Urothelium cell line (cell line): Measurements from ENCODE around the gene INO80E.
"Not testable (repeated sequence)": the region's sequence is repeated elsewhere in the genome, so short reads cannot be mapped to it uniquely, and the experiment has no call there.

Source experiments
- DNase-seq: peaks from one replicate; pipeline ENCODE4 v3.0.0; 2011; ENCODE audit warnings: low spot score, mixed read lengths
- FAIRE-seq: peaks from 2 replicates; lab custom pipeline; 2011; peaks lifted over from hg19 to GRCh38; lab: Jason Lieb, UNC

INO80E gene

GRCh38 chr16:30009085-30009862 is 13.2 kb downstream of the INO80E start:
- no peak for FAIRE-seq

GRCh38 chr16:30009990-30010843 is 14.2 kb downstream of the INO80E start:
- no peak for FAIRE-seq
- DNase-seq, result no peak

More at GRCh38 chr16:30009085-30009862, 13.2 kb downstream of the INO80E start:
- no peak for DNase-seq

DNA sequence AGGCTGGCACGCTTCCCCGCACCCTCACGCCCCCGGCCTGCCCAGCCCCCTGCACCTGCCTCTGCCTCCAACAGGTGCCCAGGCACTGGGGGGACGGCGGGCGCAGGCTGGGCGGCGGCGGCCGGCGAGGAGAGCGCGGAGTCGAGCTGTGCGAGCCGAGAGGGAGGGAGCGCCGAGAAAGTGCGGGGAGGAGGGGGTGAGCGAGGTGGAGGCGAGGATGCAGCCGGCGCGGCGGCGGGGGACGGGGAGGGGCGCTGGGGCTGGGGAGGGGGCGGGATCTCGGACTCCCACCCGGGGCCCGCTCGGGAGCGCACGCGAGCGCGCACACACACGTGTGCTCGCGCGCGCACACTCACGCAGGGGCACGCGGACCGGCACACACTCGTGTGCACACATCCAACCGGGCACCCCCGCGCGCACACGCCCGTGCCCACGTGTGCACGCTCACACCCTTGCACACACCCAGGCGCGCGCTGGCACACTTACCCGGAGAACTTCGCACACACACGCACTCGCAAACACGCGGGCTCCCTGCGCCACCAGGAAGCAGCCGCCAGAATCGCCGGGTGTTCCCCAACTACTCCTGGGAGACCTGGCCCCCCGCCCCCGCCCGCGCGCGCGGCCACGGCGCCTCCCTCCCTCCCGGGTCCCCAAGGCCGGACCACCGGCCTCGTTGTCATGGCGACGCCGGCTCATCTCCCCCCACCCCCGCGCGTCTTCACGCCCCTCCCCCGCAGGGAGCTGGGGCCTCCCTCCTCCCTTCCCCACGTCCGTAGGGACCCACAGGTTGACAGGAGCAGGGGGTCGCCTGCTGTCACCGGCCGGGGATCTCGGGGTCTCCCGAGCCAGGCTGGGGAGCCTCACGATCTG is 15.0 kb downstream of the INO80E start, which contains the start of gene DOC2A:
Gene DOC2A, minus strand, starts transcription at position 184 of the 870 bp plus-strand sequence. CDS start 805 bp downstream, outside the sequence.
- FAIRE-seq, result no peak
- peak; percentile 48 for DNase-seq

DNA sequence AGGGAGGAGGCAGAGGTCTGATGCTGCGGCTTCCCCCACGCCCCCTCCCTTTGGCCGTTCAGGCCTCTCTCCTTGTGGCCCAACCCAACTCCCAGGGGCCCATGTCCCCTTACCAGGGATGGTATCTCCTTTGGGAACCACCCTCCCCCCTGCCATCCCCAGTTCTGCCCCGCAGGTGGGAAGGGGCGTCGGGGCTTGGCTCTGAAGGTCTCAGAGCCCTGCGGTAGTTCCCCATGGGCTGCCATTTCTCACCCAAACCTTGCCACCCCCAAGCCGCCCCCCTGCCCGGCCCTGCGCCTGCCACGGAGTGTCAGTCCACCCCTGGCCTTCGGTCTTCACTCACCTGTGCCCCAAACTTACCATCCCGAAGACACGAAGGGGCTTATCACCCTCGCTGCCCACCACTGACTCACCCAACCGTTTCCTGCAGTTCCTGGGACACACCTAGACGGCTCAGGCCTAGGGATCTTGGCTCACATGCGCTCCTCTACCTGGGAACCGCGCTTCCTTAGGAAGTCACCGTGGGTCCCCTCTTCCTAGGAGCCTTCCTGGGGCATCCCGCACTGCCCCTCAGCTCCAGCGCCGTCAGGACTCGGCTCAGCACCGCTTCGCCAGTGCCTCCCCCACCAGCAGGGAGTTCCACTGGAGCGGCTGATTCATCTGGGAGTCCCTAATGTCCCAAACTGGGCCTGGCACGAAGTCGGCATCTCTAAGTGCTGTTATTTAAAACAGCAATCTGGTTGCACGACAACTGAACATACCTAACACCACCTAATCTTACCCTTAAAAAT is 15.9 kb downstream of the INO80E start:
- FAIRE-seq (no peak), DNase-seq (no peak)

DNA sequence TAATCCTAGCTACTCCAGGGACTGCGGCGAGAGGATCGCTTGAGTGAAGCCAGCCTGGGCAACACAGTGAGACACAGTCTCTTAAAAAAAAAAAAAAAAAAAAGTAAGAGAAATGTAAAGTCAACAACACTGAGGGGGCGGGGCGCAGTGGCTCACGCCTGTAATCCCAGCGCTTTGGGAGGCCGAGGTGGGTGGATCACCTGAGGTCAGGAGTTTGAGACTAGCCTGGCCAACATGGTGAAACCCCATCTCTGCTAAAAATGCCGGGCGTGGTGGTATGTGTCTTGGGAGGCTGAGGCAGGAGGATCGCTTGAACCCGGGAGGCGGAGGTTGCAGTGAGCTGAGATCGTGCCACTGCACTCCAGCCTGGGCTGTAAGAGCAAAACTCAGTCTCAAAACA is 16.6 kb downstream of the INO80E start:
- not testable (repeated sequence) for DNase-seq, FAIRE-seq

DNA sequence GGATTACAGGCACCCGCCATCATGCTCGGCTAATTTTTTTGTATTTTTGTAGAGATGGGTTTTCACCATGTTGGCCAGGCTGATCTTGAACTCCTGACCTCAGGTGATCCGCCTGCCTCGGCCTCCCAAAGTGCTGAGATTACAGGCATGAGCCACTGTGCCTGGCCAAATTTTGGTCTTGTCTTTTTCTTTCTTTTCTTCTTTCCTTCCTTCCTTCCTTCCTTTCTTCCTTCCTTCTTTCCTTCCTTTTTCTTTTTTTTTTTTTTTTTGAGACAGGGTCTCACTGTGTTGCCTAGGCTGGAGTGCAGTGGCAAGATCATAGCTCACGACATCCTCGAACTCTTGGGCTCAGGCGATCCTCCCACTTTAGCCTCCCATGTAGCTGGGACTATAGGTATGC is 19.4 kb downstream of the INO80E start:
- not testable (repeated sequence) for DNase-seq, FAIRE-seq

DNA sequence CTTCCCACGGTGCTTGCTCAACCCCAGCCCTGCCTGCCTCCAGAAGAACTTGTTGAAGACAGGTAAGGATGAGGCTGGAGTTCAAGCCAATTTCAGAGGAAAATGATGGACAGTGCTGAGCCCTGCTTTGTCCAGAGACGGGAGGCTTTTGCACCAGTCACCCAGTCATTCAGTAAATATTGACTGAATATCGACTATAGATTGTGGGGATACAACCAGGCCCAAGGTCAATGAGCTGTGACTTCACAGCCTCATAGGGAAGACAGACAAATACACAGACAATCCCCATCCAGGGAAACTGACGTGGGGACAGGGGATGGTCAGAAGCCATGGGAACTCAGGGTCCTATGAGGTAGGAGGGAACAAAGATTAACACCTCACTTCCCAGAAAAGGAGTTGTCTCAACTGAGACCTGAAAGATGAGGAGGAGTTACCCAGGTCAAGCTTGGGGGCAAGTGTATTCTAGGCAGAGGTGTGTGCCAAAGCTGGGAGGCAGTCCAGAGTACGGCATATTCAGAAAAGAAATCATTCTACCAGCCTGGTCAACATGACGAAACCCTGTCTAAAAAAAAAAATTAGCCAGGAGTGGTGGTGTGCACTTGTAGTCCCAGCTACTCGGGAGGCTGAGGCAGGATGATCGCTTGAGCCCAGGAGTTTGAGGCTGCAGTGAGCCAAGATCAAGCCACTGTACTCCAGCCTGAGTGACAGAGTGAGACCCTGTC is 20.7 kb downstream of the INO80E start:
- DNase-seq, result no peak
- FAIRE-seq, result no peak

- no peak for FAIRE-seq
- no peak for DNase-seq
Measured at GRCh38 chr16:30017277-30017656, 21.2 kb downstream of the INO80E start.

- FAIRE-seq, DNase-seq: not testable (repeated sequence)
Measured at GRCh38 chr16:30017937-30018336, 21.9 kb downstream of the INO80E start.

- FAIRE-seq, result no peak
- no peak for DNase-seq
Measured at GRCh38 chr16:30018731-30019158, 22.7 kb downstream of the INO80E start.

DNA sequence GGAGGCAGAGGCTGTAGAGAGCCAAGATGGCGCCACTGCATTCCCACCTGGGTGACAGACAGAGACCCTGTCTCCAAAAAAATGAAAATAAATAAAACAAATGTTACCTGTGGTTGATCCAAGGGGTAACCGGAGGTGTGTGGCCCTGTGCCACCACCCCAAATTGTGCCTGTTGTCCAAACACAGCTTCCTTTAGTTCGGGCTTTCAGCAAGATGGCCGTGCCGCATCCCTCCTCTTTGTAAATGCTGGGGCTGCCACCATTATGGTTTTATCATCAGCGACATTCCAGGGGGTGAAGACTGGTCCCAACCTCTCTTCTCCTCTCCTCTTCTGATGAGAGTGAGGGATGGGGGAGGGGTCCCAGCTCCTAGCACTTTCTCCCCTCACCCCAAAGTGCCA is 26.8 kb downstream of the INO80E start, which contains the start of gene C16orf92:
Gene C16orf92, plus strand, starts transcription at position 312 of the 400 bp plus-strand sequence. CDS start 143 bp downstream, outside the sequence.
- no peak for DNase-seq
- no peak for FAIRE-seq

GRCh38 chr16:30023586-30023985 is 27.5 kb downstream of the INO80E start:
- no peak for FAIRE-seq

DNA sequence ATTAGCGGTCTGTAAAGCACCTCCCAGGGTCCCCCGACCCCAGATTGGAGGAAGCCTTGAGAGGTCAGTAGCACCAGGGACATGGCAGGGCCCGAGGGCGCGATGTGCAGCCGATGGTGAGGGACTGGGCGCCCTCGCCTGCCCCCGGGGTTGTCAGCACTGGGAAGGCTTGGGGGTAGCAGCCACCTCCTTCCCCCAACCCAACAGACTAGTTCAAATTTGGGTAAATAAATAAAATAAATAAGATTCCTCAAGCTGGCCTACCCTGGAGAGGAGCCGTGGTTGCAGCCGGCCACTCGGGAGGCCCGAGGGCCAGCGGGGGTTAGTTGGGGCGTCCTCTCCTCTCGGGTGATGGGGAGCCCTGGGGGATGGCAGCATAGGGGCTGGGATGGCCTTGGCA is 28.4 kb downstream of the INO80E start:
- FAIRE-seq (no peak), DNase-seq (no peak)

More at GRCh38 chr16:30023586-30023985, 27.5 kb downstream of the INO80E start:
- no peak for DNase-seq

- FAIRE-seq, result no peak
- DNase-seq, result no peak
Measured at GRCh38 chr16:30025156-30025555, 29.1 kb downstream of the INO80E start.

- DNase-seq (no peak), FAIRE-seq (no peak)
Measured at GRCh38 chr16:30025574-30025973, 29.5 kb downstream of the INO80E start.

DNA sequence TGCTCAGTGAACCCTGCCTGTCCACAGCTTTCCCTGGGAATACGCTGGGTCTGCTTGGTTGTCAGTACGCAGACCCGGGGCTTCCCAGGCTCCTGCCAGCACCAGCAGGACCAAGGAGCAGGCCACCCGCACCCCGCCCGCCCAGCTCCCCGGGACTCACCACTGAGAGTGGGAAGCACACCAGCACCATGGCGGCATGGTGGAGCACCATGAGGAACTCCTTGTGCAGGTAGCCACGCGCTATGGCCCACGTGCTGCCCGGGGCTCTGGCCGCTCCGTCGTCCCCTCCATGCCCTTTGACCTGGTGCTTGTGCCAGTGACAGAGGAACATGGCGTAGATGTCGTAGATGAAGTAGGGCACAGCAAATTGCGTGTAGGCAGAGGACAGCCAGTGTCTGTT is 30.4 kb downstream of the INO80E start:
- FAIRE-seq (no peak), DNase-seq (no peak)

DNA sequence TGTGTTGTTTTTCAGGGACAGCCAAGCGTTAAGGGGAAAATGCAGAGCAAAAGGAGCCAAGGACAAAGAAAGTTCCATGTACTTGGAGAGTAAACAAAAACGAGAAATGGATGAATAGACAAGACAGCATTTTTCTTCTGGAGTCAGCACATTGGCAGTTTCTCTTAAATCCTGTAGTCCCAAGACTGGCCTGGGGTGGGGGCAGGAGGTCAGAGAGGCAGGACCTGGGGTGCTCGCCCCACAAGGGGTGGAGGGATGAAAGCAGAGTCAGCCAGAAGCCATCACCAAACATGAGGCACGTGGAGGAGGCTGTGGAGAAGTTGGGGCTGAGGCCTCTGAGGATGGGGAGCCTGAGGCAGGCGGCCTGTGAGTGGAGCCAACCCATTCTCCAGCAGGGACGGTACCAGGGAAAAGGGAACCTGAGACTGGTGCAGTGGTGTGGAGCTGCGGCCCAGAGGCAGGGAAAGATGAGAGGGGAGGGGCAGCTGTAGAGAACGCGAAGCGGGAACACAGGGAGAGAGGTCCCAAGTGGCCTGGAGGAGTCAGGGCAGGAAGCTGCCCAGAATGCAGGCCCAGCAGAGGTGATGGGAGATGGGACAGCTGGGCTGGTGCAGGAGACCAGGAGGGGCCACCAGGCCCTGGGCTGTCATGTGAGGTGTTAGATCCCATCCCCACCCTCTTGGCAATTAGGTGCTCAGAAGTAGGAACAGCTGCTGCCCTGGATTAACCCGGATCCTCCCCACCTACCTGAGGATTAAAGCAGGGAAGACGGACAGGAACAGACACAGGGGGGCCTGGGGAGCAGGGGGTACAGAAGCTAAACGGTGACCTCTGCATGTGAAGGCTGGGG is 31.8 kb downstream of the INO80E start:
- FAIRE-seq (no peak), DNase-seq (no peak)

GRCh38 chr16:30028438-30029076 is 32.5 kb downstream of the INO80E start:
- DNase-seq (no peak), FAIRE-seq (no peak)
